Colon (tissue), 2 donors: Measurements from ENCODE around the gene DGKH.
"Not testable (repeated sequence)": the region's sequence is repeated elsewhere in the genome, so short reads cannot be mapped to it uniquely, and the experiment has no call there.

Experiments
- FAIRE-seq: peaks from 2 replicates; lab custom pipeline; 2012; peaks lifted over from hg19 to GRCh38; lab: Jason Lieb, UNC
- donor health status: control.
- donor health status: control.

DGKH gene

GRCh38 chr13:42040730-42041010, 7.8 kb upstream of the DGKH start:
- FAIRE-seq = no peak

- no peak for FAIRE-seq
Measured at GRCh38 chr13:42041011-42041683, 7.3 kb upstream of the DGKH start.

- FAIRE-seq = no peak
Measured at GRCh38 chr13:42041684-42042035, 6.8 kb upstream of the DGKH start.

GRCh38 chr13:42043676-42044075, 4.8 kb upstream of the DGKH start:
- no peak for FAIRE-seq

GRCh38 chr13:42046448-42046847, 2.0 kb upstream of the DGKH start:
- no peak for FAIRE-seq

- FAIRE-seq = no peak
Measured at GRCh38 chr13:42047561-42048341, 697 bp upstream of the DGKH start.

GRCh38 chr13:42048684-42049453, 421 bp downstream of the DGKH start:
- no peak for FAIRE-seq

- FAIRE-seq = no peak
Measured at GRCh38 chr13:42049454-42049813, 986 bp downstream of the DGKH start.

GRCh38 chr13:42054798-42055499, 6.5 kb downstream of the DGKH start:
- no peak for FAIRE-seq

- no peak for FAIRE-seq
Measured at GRCh38 chr13:42055500-42056085, 7.1 kb downstream of the DGKH start.

- no peak for FAIRE-seq
Measured at GRCh38 chr13:42056146-42056545, 7.7 kb downstream of the DGKH start.

- FAIRE-seq = no peak
Measured at GRCh38 chr13:42056583-42056982, 8.1 kb downstream of the DGKH start.

- FAIRE-seq = no peak
Measured at GRCh38 chr13:42057918-42058530, 9.6 kb downstream of the DGKH start.

- no peak for FAIRE-seq
Measured at GRCh38 chr13:42061943-42062342, 13.5 kb downstream of the DGKH start.

- no peak for FAIRE-seq
Measured at GRCh38 chr13:42063105-42063504, 14.7 kb downstream of the DGKH start.

GRCh38 chr13:42064259-42064658, 15.8 kb downstream of the DGKH start:
- no peak for FAIRE-seq

GRCh38 chr13:42064966-42065365, 16.5 kb downstream of the DGKH start:
- no peak for FAIRE-seq

- no peak for FAIRE-seq
Measured at GRCh38 chr13:42065414-42065813, 17.0 kb downstream of the DGKH start.

GRCh38 chr13:42066542-42066941, 18.1 kb downstream of the DGKH start:
- FAIRE-seq = no peak

- FAIRE-seq = no peak
Measured at GRCh38 chr13:42068886-42069285, 20.4 kb downstream of the DGKH start.

- not testable (repeated sequence) for FAIRE-seq
Measured at GRCh38 chr13:42070599-42070998, 22.2 kb downstream of the DGKH start.

GRCh38 chr13:42071179-42071578, 22.7 kb downstream of the DGKH start:
- not testable (repeated sequence) for FAIRE-seq
